Fibroblast of skin of back (primary cell): ENCODE data around the gene SLC16A2.
A peak's percentile ranks its signal among the peaks of the same experiment; 100 is the strongest.
"Not testable (repeated sequence)": the region's sequence is repeated elsewhere in the genome, so short reads cannot be mapped to it uniquely, and the experiment has no call there.

ENCODE experiments used
- DNase-seq: peaks from one replicate; pipeline ENCODE4 v3.0.0-alpha.2; 2013

SLC16A2 gene

DNA sequence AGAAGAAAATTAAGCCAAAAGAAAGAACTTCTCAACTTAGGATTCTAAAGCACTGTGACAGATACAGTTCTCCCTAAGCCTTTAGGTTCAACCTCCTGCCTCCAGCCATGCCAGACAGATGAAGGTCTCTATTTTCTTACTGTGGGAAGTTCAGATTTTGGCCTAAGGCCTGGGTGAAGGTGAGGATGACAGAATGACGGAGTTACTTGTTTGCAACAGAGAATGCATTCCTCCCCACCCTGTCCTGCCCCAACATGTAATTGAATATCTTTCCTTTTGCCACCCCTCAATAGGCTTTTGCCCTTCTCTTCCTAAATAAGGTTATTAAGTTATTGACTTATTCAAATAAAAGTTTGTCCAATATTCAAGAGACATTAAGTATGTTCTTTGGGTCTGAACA lies 25.6 kb downstream of the SLC16A2 start:
- DNase-seq, result no peak

DNA sequence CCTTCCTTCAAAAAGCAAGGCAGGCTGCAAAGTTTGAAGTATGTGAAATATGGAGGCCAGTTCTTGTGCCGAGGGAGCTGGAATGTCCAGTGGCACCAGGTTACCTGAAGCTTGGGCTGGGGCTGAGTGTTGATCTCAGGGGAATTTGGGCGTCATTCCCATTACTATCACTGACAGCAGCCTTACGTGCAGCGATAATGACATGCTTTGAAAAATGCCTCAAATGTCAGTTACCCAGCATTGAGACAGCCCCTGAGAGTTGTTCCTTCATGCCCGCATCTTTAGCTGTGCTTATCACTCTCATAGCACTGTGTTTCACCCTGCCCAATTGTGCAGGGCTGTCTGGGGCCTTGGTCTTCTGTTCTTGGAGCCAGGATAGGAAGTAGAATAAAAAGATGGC lies 27.4 kb downstream of the SLC16A2 start:
- DNase-seq, result no peak

DNA sequence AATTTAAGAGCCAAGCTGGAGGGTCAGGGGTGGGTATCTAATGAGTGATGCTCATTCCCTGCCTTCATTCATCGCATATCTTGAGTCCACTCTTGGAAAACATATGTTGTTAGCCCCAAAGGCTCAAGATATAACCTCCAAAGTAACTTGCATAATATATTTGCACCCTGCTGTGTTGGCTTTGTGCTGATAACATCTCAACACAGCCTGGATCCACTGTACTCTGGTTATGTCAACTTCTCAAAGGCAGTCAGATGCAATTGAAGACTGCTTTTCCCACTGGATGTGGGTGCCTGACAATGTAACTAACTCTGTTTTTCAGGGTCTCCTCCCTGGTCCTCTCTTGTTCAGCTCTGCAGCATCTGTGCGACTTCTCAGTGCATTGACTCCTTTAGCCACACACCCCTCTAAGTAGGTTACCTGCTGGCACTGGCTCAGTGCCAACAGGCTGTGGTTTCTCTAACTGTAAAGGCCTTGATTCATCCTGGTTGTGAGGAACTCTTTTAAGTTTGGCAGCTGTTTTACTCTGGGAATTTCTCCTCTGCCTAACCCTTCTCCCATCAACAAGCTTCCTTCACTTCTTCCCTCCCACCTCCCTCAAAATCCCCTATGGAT lies 28.1 kb downstream of the SLC16A2 start:
- DNase-seq, result no peak

DNA sequence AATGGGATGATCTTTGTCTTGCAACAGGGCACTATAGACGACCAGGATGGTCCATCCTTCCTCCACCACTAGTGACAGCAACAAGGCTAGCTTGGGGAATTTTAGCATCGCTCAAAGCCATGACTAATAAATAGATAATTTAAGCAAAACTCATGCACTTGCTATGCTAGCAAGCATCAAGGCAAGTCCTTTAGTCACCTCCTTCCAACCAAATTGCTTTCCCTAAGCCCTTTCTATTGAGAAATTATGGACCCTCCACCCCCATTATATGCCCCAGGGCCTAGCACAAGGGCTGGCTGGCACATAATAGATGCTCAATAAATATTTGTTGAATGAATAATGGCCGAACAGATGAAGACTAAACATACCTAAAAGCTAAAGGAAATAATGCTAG lies 28.6 kb downstream of the SLC16A2 start:
- peak; percentile 71 for DNase-seq

DNA sequence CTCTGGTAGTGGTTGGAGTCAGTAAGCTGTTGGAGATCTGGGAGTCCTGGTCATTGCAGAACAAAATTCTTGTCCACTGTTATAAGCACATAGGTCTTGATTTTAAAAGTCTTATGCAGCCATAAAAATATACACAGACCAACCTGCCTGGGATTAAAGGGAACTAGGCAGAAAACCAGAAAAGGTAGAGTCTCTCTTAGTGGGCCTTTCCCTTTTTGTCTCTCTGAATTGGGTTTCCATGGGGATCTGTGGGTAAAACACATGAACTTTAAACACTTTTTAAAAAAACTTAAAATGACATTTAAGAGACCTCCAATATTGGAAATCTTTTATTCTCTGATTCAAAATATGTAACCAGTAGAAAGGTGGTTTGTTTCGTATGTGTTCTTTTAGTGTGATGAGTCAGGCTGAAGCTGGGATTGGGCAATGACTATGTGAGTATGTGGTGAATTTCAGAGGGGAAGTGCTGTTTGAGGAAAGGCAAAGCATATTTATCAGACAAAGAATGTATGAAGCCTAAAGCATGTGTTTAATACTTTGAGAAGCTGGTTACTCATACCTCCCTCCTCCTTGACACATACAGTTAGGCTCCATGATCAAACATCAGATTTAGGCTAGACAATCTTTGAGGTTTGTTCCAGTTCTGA lies 29.6 kb downstream of the SLC16A2 start:
- DNase-seq, result peak; percentile 93

DNA sequence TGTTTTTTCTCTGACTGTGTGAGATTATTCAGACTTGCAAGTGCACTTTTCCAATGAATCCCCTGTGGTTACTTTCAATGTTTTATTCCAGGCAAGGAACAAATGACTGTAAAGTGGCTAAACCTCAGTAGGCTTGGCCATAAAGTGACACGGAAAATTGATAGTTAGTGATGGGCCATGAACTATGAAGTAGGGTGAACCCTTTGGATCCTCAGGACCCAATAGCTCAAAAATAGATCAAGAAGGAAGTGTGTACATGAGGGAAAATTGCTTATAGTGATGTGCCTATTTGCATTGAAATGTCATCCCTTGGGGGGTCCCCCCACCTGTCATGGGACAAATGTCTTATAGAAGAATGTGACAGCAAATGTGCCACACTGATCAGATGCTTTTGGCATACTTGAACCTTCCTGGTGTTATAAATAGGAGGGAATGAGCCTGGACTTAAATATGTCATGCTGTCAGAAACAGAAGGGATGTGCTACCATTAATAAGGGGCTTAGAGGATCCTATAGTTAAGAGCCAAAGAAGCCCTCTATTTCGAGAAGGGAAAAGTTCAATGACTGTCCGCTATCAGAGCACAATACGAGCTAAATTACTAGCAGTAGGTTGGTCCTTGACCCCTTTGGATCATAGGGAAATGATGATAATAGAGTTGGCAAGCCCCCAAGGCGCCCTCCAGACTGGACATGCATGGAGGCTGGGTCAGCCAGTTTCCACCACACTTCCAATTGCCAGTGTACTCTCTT lies 30.3 kb downstream of the SLC16A2 start:
- DNase-seq, result no peak

DNA sequence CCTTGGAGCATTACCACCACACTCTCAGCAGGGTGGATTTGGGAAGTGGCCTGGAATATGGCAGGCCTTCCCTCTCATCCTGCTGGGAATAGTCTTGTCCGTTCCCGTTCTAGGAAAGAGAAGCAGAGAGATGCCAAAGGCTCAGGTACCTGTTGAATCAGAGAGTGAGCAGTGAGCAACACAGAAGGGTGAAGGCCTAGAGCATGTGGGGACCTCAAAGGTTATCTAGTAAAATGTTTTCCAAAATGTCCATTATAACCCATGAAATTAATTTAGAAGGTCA lies 30.8 kb downstream of the SLC16A2 start:
- DNase-seq, result no peak

DNA sequence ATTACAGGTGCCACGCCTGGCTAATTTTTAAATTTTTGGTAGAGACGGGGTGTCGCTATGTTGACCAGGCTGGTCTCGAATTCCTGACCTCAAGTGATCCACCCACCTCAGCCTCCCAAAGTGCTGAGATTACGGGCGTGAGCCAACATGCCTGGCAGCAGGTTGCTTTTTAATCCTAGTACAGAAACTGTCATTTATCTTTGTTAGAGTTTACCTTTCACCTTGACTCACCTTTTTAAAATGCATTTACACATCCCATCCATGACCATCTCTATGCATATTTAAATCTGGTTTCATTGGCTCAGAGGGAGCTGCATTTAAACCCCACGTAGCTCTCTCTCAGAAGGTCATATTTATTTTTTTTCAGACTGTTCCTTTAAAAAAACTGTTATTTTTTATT lies 31.9 kb downstream of the SLC16A2 start:
- DNase-seq, result no peak

DNA sequence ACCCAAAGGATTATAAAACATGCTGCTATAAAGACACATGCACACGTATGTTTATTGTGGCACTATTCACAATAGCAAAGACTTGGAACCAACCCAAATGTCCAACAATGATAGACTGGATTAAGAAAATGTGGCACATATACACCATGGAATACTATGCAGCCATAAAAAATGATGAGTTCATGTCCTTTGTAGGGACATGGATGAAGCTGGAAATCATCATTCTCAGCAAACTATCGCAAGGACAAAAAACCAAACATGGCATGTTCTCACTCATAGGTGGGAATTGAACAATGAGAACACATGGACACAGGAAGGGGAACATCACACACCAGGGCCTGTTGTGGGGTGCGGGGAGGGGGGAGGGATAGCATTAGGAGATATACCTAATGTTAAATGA lies 32.9 kb downstream of the SLC16A2 start:
- not testable (repeated sequence) for DNase-seq

DNA sequence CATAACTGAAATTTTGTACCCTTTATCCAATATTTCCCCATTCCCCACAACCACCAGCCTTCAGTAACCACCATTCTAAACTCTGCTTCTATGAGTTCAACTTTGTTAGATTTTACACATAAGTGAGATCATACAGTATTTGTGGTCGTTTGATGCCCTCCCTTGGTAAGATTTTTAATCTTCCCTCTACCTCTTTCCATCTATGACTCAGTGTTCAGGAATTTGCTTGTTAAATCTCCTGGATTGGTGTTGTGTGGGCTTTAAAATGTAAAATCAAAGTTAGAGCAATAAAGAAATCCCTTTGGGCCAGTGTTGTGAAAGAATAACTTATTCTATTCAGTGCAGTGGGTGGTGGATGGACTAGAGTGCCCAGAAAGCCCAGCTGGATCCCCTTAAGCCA lies 37.4 kb downstream of the SLC16A2 start:
- DNase-seq, result peak; percentile 70

DNA sequence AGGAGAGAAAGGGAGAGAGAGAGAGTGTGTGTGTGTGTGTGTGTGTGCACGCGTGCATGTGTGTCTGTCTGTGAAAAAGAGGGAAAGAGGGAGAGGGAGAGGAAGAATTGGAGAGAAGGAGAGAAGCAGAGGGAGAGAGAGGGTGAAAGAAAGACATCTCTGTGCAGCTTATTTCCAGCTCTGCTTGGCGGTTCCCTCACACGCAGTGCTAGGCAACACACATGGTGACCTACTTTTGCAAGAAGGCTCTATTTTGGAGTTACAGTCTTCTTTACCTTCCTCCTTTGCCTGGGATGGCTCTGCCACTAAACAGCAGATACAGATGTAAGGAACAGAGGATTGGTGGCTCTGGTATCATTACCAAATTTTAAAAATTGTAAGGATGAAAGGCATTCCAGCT lies 40.1 kb downstream of the SLC16A2 start:
- DNase-seq, result no peak

DNA sequence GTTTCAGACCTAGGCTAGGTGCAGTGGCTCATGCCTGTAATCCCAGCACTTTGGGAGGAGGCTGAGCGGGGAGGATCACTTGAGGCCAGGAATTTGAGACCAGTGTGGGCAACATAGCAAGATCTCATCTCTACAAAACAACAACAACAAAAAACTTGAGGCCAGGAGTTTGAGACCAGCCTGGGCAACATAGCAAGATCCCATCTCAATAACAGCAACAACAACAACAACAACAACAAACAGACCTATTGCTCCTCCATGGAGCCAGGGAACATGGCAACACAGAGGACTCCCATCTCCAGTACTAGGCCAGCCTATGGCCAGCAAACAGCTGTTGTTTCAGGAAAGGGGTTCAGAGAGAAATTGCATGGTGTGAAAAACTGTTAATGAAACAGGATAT lies 43.4 kb downstream of the SLC16A2 start:
- no peak for DNase-seq

DNA sequence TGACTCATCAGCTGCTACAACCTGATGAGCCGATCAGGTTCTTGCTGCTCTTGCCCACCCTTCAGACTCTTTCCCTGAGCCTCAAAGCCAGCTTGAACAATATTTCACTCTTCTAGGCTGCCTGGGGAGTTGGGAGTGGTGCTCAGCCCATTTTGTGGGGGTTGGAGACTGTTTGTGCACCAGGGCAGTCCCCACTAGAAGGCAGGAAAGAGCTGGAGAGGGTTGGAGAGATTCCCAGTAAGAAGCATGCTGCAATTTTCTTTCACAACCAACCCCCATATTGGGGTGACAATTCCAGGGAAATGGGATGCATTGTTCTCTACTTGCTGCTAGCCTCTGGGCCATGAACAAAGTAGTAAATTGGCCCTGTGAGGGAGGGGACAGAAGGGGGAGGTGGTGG lies 44.1 kb downstream of the SLC16A2 start:
- DNase-seq, result no peak

DNA sequence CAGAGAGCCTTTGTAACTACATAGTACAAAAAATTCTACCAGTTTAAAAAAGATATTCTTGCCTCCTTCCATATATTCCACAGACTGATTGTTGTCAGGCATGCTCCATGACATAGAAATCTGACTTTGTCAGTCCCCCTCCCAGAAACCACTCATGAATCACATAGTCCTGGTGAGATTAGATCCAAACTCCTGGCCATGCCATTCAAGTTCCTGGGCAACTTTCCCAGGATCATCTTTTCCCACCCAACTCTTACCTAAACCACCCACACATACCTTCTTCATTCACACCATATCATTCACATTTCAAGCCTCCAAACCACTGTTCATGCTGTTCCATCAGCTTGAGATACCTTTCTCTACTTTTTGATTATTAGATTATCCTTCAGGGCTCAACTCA lies 46.4 kb downstream of the SLC16A2 start:
- DNase-seq, result no peak

DNA sequence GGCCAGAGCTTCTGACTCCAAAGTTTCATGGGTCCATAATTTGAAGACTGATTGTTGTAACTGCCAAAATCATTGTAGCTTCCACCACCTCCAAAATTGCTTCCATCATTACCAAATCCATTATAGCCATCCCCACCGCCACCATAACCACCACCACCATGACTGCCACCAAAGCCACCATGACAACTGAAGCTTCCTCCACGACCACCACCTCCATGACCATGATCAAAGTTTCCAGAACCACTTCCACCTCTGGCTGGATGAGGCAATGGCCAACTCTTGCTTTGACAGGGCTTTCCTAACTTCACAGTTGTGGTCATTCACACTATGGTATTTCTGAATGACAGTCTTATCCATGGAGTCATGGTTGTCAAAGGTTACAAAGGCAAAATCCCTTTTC lies 51.8 kb downstream of the SLC16A2 start:
- not testable (repeated sequence) for DNase-seq

DNA sequence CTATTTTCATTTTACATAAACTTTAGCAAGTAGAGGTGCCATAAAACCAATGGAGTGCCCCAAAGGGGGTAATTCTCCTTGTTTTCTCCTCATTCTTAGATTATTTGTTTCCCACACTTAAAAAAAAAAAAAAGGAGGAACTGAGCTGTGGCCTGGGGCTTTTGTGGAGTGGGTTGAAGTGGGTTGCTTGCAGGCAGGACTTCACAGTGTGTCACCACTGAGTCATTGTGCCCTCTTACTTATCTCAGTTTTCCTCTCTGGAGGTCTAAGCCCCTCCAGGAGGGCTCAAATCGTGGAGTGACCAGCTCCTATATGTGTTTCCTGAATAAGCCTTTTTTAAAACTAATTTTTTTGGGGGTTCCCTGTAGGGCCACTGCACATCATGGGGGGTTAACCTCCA lies 69.0 kb downstream of the SLC16A2 start:
- DNase-seq, result no peak

DNA sequence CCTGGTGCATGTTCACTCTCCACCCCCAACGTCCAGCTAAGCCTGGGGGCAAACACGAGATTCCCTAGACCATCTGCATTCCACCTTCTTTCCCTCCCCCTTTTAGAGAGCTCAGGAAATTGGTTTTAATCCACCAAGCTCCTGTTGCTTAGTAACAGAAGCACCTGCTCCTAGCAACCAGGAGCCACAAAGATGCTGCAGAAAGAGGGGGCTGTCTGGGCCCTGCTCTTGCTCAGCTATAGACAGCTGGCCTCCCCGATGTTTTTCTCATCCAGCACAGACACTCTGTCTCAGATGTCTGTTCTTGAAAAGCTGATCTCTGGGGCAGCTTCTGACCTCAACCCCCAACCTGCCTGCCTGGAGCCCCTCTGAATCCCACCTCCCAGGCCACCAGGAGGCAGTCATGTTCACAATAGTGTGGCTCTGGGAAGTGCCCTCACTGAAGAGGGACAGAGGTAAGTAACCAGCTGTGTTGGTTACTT lies 71.5 kb downstream of the SLC16A2 start:
- no peak for DNase-seq

DNA sequence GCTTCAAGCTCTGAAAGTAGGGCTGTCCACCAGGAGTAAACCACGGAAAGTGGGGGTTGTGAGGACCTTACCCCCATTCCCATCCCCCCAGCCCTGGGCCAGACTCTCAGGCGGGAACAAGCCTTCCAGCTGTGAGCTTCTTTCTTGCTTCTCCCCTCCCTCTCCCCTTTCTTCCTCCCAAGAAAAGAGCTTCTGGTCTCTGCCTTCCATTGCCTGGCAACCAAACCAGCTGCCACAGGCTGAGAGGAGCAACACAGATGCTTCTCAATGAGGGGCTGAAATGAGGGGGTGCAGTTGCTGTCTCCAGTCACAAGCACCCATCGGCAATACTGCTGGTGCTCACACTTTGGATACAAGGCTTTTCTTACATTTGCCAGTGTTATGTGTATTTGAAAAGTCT lies 72.5 kb downstream of the SLC16A2 start:
- no peak for DNase-seq

DNA sequence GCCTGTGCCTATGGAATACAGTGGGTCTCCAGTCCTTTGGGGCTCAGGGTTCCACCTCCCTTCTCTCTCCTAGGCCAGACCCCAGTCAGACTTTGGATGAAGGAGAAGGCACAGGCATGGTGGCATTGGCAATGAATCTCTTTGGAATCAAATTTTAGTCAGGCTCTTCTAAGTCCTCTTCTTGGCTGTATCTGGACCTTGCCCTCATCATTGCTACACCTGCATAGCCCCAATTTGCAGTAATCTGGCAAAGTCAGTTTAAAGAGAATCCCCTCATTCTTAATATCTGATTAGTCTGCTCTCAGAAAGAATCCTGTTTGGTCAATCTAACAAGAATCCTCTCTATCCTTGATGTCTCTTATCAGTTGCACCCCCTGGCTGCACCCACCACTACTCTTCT lies 77.6 kb downstream of the SLC16A2 start:
- no peak for DNase-seq

DNA sequence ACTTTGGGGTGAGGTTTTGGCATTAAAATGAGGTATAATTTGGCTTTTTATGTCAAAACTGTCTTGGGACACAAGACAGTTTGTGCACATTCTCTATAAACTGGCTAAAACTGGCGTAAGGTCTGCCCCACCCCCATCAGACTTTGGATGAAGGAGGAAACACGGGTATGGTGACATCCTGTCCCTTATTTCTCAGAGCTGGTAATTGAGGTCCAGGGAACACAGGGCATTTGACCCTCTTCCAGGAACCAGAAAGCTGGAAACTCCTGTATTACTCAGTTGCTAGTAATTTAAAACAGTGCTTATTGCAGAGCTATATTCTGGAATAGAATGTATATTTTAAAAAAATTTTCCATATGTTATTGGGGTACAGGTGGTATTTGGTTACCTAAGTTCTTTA lies 78.8 kb downstream of the SLC16A2 start:
- no peak for DNase-seq

DNA sequence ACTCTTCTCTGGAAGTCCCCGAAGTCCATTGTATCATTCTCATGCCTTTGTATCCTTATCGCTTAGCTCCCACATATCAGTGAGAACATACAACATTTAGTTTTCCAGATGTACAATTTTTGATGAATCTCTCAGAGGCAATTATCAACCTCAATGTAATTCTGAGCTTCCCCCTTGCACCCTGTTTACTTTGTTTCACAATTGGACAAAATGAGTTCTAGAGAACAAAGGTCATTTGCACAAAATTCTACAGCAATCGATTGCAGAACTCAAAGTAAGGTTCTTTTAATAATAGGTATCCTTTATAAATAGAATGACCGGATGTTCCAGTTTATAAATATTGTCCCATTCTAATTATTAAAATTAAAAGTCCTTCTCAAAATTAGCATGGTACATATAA lies 79.3 kb downstream of the SLC16A2 start:
- no peak for DNase-seq

DNA sequence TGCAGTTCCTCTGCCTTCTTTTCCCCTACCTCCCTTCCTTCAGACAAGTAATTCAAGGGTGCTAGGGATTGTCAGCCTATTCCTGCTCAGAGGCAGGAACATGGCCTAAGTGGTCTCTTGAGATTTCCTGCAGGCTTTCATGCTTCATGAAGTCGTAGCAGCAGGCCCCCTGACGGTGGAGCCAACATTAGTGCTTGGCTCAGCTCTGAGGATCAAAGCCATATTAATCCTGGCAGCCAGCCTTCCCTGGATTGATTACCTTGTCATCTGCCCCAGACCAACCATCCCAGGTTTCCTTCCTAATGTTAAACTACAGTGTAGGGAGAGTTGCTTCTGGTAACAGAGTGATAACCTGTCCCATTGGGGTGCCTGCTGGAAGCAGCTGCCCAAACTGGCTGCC lies 84.1 kb downstream of the SLC16A2 start:
- DNase-seq, result no peak

DNA sequence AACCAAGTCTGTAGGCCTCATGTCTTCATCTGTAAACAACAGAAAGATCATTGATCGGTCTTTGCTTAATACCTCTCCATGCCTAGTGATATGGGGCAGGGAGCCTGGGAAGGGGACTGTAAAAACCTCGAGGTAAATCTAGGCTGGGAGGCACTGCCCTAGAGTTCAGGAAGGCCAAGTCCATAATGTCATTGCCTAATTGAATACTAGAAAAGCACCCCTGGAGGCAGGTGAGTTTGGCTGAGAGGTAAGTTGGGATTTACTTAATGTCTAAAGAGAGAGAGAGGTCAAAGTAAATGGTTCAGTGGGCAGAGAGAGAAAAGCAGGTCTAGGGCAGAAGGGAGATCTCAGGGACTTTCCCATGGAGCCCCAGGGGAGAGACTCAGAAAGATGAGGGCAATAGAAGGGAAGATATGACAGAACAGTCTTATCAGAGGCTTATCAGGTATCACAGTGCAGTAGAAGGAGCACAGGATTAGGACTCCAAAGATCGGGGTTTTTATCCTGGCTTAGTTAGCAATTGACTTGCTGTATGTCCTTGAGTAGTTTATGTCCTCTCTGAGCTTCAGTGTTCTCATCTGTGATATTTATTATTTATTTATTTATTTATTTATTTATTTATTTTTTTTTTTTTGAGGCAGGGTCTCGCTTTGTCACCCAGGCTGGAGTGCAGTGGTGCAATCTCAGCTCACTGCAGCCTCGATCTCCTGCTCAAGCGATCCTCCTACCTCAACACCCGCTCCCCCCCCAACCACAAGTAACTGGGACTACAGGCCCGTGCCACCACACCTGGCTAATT lies 85.2 kb downstream of the SLC16A2 start:
- no peak for DNase-seq
